ENCODE data around the gene SLC39A8.

The SLC39A8 gene

DNA sequence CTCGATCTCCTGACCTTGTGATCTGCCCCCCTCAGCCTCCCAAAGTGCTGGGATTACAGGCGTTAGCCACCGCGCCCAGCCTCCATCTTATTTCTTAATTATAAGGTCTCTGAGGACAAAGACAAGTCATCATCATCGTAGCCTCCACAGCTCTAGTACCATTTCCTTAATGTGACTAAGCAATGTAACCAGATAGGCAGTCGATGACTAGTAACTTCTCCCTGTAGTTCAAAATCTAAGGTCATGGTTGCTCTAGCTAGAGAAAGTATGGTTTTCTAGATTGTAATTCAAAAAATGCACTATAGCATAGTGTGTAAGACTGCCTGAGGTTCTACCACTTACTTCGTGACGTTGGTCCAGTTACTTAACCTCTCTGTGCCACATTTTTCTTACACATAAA lies 6.9 kb downstream of the SLC39A8 start:
- no peak for DNase-seq

DNA sequence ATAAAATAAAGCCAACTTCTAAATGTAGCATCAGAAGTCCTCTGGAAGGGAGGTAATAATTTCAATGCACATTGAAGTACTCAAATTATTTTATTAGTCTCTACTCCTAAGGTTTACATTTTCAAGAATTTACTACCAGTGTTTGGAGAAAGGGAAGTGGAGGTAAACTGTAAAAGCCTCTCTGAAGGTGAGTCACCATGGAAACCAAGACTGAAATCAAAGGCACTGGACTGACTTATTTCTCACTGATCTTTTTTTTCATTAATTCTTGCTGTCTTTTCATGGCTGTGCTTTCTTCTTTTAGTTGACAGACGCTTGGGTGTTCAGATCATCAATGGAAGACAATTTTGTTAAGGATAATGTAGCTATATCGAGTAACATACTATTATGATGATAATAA lies 9.7 kb downstream of the SLC39A8 start:
- DNase-seq = no peak

DNA sequence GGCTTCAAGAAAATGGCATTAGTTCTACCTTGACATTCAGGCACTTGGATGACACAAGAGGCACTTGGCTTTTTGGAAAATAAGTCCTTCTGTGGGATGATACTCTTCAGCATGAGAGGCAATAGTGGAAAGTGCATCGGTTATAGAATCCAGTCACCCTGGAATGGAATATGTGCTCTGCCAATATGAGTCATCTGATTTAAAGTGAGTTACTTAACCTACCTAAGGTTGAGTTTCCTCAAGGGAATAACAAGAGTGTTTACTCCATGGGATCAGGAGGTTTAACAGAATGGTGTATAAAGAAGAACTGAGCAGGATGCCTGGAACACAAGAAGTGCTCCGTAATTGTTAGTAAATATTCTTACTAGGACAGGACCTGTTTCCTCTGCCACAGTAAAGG lies 10.7 kb downstream of the SLC39A8 start:
- DNase-seq = no peak

DNA sequence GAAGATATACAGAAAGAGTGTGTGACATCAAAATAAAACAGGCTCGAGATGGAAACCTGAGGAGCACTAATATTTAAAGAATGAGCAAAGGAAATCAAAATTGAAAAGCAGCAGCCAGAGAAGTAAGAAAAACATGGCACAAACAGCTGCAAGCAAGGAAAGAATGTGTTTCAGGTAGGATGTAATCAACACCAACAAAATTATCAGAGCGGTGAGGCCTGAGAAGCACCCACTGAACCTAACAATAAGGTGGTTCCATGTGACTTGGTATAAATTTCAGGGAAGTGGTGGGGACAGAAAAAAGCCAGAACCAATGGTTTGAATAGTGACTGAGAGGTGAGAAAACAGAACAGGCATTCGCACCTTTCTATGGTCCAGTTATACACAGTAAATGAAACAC lies 11.5 kb downstream of the SLC39A8 start:
- DNase-seq = no peak

DNA sequence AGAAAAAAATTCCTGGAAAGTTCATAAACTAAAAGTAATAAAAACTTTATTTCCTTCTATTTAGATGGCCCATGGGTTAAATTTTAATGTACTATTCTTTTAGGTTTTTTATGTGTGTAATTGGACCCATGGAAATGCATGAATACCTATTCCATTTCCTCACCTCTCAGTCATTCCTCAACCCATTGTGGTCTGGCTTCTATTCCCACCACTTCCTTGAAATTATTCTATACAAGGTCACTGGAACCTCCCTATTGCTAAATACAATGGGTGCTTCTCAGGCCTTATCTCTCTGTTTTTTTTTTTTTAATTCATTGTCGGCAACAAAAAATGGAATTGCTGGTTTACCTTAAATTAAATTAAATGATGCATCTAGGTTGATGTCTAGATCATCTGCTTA lies 17.2 kb downstream of the SLC39A8 start:
- no peak for DNase-seq

DNA sequence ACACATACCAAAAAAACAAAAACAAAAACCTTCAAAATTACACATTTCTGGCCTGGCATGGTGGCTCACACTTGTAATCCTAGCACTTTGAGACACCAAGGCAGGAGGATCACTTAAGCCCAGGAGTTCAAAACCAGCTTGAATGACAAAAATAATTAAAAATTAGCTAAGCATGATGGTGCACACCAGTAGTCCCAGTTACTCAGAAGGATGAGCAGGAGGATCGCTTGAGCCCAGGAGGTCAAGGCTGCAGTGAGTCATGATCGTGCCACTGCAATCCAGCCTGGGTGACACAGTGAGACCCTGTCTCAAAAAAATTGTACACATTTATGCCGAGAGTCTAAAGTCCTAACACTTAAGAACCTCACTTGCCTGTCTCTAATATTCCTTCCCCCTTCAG lies 18.3 kb downstream of the SLC39A8 start:
- no peak for DNase-seq

DNA sequence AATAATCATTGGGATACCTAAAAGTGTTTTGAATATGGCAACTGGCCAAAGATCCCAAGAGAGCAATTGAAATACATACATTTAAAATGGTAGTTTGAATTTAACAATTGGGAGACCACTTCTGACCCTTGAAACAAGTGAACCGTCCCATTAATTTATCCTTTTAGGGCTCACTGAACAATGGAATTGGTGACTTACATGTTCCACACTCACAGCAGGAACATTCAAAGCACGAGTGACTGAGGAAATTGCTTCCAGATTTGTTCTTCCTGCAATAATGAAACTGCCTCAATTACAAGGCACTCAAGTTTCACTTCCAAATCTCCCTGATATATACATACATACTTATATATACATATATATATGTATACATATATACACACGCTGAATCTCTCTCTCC lies 20.6 kb downstream of the SLC39A8 start:
- no peak for DNase-seq

DNA sequence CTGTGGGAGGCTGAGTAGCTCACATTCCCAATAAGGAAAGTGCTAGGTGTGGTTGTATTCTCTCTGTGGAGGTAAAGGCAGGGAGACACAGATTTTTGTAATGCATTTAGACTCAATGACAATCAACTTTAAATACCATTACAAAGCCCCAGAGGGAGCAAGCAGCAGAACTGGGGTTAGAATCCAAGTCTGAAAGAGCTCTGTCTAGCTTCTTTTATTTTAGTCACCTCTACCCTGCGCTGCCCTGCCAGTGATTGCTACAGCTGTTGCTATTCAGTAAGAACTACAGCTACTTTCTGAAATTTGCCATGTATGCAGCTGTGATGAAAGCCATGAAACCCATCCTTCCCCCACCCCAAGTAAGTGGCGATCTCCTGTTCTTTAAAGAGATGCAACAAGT lies 22.5 kb downstream of the SLC39A8 start:
- DNase-seq = no peak

DNA sequence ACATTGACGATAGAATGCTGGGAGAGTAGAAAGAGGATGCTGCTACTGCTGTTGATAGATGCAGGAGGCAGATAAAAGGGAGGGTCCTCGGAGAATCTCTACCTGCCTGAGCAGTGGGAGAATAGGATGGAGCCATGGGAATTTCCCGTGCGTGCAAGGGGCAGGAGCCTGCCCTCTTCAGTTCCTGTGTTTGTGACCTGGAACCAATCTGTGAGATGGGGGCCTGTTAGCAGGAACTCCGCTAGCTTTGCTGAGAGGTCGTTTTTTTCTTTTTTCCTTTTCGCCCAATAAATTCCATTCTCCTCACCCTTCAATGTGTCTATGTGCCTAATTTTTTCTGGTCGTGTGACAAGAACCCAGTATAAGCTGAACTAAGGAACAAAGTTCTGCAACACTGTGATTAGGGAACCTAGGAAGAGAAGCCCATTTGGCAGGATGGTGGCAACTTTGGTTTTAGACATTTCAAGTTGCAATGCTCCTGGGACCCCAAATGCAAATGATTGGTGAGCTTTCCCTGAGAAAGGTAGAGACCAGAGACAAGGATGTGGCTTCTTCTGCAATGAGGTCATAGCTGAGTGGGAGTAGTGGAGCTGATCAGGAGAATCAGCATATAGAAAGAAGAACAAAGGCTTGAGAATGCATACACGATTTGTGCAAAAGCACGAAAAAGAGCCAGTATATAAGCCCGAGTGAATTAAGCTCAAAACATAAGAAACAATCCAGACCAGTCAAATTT lies 23.9 kb downstream of the SLC39A8 start:
- DNase-seq = no peak

DNA sequence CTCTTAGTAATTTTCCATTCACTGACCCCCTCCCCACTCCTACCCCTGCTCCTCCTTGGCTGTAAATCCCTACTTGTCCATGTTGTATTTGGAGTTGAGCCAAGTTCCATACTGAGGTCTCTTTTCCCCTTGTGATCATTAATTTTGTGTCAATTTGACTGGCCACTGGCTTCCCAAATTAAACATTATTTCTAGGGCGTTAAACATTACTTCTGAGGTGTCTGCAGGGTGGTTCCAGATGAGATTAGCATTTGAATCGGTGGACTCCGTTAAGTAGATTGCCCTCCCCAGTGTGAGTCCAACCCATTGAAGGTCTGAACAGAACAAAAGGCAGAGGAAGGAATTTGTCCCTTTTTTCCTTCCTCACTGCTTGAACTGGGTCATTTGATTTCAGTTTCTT lies 25.7 kb downstream of the SLC39A8 start:
- no peak for DNase-seq

DNA sequence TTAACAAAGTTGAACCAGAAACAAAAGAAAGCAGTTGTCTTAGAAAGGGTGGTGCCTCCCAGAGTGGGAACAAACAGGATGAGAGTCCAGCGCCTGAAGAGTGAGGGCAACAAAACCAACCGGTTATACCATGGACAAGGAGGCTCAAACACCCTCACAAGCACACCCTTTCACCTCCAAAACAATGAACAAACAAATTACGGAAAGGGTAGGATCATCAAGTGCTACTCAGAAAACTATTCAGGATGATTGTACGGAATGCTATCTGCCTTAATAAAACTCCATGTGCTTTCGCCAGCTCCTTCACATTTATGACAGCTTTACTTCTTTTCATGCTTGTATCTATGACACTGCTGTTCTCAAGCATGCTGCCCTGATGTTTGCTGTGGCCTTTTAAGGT lies 26.8 kb downstream of the SLC39A8 start:
- no peak for DNase-seq

DNA sequence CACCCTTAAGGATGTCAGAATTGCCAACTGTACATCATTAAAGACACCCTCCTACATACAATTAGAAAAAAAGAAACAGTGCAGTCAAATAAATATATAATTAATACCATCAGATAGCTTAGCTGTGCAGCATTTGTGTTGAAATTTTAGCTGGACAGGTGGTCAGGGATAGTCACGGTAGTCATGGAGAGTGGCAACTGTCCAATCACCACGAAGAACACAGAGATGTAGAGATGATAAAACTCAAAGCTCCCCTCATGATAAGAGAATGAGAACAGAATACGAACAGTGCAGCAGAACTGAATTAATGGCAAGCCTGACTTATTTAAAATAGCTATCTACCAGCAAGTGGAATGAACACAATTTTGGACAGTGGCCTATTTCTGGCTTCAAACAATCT lies 27.2 kb downstream of the SLC39A8 start:
- no peak for DNase-seq

DNA sequence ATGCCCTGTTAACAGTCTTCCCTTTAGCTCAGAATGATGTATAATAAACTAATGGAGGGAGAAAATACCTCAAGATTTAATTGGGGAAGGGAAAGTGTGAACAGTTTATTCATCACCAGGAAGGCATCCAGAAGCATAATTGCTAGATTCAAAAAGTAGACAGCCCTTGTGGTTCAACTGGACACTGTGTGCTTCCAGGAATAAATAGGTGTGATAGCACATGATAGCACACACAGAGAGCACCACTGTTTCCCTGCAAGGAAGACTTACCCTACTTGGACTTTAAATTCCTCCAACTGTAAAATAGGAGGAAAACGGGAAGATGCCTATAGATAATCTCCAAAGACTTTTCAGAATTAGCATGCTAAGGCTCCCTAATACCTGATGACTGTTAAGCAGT lies 27.8 kb downstream of the SLC39A8 start:
- no peak for DNase-seq

DNA sequence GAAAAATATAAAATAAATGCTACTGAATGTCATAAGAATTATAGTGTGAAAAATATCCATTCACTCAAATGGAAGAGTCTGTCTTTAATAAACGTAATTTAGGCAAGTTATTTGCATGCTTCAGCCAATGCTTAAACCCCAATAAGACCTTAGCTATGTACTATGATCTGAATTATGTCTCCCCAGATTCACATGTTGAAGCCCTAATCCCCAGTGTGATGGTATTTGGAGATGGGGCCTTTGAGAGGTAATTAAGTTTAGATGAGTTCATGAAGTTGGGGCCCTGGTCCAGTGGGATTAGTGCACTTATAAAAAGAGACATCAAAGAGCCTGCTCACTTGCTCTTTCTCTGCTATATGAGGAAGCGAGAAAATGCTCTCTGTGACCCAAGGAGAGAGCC lies 28.7 kb downstream of the SLC39A8 start:
- no peak for DNase-seq

DNA sequence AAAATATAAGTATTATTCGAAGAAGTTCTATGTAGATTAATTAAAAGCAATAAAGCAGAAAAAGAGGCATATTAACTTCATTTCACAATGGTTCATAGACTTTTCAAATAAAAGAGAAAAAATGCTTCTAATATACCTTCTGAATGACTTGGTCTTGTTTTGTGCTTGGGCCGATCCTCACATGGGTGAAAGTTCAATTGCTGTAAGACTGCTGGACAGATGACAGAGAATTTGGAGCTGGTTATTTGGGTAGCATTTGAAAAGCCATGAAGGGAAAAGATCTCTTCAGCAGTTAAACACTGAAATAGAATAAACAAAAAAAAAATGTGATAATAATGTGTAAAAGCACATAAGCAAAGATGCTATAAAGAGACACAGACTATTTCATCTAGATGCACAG lies 29.8 kb downstream of the SLC39A8 start:
- no peak for DNase-seq

DNA sequence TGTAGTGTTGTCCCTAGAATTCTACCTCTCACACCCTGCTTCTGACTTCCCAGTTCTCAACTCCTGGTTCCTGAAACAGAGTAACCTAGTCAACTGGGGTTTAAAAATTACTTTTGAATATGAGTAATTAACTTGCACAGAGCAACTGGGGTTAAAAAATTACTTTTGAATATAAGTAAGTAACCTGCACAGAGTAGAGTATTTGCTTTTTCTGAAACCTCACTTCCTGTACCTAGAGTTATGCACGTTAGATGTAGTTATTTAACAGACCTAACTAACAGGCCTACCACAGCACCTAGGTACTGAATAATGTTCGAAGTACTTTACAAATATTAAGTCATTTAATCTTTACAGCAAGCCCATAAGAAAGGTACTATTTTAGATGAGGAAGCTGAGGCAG lies 32.9 kb downstream of the SLC39A8 start:
- DNase-seq = no peak

DNA sequence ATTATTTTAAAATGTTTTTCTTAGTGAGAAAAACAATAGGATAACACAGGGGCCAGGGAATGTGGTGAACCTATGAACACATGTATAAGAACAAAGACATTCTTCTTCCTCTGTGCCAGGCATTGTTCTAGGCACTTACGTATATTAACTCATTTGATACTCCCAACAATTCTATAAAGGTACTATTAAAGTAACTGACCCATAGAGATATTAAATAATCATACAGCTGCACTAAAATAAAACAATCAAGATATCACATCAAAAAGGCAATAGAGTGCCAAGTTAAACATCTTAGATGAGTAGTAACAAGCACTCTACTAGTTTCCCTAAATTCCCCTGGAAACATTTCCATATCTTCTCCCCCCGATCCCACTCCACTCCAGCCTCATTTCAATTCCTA lies 33.4 kb downstream of the SLC39A8 start:
- no peak for DNase-seq

DNA sequence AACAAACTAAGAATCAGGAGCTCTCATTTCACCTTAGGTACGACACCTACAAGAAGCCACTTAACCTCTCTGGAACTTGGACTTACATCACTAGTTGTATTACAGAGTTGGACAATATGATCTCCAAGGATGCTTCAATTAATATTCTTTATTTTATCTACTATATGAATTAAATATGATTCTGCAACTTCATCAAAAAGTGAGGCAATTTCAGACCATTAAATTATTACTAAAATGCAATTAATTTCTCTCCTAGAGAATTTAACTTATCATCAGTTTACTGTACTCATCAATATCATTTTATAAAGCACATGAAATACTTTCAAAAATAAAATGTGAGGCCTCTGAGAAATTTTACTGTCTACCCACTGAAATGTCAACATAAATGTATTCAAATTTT lies 33.9 kb downstream of the SLC39A8 start:
- no peak for DNase-seq

DNA sequence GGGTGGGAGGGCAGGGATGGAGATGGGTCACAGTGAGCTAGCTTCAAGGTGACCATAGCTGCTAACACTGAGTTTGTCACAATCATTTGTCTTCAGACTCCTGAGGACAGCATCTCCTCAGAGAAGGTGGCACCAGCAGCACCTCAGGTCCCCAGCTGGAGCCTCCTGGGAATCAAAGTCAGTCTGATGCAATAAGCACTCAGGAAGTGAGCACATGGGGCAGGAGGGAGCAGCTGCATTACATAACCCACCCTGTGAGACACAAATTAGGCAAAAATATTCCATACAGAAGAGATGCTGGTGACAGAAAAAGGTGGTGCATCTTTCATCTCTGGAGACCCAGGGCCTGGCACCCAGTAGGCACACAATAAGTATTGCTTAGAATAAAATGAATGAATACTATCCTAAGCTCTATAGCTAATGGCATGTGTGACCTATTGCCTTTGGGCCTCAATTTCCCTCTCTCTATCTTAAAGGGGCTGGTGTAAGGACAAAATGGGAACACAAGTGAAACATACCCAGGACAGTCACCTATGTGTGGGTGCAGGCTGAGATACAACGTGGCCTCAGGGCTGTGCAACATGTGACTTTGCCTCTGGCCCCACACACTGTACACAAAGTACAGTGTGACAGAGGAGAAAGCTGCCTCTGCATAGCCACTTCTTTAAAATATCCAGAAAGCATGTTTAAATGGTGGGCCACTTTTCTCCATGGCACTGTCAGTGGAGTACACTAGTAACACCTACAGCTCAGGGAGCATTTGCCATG lies 37.1 kb downstream of the SLC39A8 start:
- no peak for DNase-seq

DNA sequence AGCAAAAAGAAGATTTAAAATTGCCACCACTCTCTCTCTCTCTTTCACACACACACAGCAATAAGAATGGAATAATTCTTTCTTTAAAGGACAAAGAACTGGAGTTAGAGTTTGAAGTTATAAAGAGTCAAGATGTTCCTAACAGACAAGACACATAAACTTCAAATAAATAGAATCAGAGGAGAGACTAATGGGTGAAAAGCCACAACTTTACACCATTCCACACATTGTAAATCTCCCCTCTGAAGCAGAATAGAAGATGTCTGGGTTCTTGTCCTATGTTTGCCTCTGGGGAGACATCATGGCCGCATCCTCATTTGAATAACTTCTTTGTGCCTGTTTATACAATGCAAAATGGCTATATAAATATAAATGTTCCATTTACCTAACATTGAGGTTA lies 39.6 kb downstream of the SLC39A8 start:
- DNase-seq = no peak

DNA sequence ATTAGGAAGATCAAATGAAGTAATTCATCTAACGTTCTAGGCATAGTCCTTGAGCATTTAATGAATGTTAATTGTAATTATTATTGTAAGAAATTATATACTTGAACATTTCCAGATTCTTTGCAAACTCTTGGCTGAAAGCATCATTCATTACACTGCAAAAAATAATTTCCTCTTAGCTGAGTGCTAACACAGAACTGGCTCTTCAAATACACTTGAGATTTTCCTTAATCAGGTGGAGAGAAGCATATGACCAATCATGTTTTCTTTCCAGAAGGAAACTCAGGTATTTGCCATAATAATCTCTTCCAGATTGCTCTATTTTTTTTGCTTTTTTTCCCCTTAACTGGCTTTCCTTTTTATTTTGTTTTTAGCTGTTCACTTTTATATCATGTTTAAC lies 42.5 kb downstream of the SLC39A8 start:
- DNase-seq = no peak

DNA sequence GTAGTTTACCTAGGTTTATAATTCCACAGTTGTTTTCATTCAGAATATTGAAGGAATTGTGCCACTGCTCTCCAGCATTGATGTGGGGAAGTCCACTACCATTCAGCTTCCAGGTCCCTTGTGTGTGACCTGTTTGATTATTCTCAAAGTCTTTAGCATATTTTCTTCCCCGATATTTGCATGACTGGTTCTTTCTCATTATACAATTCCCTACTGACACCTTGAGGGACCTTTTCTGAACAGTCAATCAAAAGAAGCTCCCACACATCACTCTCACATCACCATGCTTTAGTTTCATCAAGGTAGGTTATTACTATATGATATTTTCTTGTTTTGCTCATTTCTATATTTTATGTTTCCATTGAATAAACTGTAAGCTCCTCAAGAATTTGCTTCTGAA lies 44.1 kb downstream of the SLC39A8 start:
- DNase-seq = no peak

DNA sequence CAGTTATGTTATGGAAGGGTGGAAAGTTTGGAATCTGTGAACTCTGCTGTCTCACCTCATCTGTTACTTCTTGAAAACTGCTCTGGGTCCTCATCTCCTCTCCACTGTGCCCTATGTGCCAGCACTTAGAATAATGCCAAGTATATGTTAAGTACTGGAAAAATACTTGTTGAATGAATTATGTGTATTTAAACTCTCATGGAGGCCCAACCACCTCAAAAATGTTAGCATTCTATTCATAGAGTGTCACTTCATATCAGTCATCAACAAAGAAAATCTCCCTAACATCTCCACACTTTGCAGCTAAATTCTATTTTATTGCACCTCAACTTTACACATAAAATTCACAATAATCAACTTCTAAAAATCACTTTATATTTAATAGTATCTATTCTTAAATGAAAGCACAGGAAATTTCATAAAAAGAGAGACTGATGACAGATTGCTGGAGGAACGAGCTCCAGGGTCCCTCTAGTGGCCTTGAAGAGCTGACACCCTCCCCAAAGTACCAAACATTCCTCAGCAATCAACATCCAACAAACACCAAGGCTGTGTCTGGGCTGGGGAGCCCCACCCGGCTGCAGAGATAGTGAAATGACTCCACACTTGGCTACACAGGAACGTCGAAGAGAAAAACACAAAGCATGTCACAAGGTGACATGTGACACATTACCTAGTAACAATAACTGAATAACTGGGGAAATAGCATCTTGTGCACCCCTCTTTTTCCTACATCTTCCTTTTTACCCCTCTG lies 45.8 kb downstream of the SLC39A8 start:
- no peak for DNase-seq

DNA sequence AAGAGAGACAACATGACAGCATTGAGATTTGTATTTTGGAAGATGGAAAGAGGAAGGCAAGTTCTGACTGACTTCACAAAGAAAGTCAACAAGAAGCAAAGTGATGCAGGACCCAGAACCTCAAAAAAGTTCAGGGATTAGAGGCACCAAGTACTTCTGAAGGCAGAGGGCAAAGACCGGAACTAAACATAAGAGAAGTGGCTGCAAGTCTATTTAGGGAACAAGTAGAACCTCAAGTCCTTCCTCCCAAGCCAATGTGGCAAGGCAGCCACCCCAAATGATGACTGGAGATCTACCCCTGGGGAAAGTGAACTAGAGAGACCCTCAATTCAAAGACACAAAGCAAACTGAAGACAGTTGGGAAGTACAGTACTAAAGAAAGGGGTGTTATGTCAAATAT lies 46.6 kb downstream of the SLC39A8 start:
- no peak for DNase-seq

Measured in NCI-H1092 (cell line).